Dedifferentiated amniotic fluid mesenchymal stem cell (primary cell): ENCODE data around the gene ATP2C1.

Source experiments
- DNase-seq: peaks from one replicate; pipeline ENCODE4 v3.0.0-alpha.2; 2016; ENCODE audit errors: extremely low spot score

The ATP2C1 gene

DNA sequence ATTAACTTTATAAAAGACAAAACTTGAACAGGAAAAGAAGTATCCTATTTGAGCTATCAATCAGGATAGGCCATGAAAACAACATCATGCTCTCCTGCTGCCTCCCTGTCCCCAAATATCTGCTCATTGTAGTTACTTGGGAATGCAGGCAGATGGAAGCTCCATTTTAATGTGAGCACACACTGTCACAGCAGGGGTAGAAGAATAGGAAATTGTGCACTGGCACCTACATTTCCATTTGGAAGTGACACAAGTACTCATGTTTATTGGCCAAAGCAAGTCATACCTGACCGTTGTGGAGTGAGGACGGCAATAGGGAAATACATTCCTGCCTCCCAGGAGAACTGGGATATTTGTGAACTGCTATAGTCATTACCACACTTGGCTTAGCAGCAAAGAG is 80.3 kb downstream of the ATP2C1 start:
- DNase-seq = no peak

DNA sequence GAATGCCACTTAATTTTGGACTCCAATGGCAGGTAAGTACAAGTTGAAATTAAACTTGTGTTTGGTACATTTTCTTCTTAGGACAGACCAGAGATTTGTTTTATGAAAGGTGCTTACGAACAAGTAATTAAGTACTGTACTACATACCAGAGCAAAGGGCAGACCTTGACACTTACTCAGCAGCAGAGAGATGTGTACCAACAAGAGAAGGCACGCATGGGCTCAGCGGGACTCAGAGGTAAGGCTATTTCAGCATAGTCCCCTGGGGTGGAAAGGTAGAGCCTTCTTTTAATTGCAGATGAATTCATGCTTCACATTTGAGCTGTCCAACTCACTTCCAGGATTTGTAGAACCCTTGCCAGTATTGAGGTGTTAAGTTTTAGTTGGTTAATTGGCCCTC is 81.4 kb downstream of the ATP2C1 start:
- DNase-seq = no peak

DNA sequence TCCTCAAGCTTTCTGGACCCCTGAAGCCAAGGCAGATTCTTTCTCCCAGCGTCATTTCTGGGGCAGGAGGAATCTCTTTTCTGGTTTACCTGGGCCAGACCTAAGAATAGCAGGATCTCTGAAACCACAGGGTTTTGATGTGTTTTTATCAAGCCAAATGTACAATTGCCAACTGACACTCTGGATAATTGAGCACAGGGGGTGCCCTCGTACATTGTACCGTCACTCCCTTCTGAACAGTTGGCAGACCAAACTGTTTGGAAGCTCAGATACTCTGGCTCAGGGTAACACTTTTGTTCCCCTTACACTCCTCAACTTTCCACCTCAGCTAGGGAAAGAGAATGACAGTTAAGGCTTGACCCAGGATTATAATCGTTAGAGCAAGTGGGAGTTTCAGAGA is 82.8 kb downstream of the ATP2C1 start:
- DNase-seq = no peak

DNA sequence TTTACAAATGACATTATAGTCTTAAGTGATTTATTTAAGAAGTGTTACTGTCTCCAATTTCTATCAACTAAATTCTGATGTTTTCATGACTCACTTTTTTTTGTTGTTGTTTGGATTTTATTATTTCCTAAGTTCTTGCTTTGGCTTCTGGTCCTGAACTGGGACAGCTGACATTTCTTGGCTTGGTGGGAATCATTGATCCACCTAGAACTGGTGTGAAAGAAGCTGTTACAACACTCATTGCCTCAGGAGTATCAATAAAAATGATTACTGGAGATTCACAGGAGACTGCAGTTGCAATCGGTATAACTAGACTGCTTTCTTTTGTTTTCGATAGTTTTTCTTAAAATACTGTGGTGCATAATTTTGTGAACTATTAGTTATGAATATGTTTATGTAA is 85.2 kb downstream of the ATP2C1 start:
- DNase-seq = no peak

DNA sequence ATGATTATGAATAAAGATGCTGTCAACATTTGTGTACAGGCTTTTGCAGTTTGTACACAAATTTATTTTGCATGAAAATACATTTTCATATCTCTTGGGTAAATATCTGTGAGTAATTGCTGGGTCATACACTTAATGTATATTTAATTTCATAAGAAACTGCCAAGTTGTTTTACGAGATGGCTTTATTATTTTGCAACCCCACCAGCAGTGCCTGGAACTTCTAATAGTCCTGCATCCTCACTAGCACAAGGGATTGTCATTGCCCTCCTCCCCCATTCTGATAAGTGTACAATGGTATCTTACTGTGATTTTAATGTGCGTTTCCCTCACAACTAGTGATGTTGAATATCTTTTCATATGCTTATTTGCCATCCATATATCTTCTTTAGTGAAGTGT is 87.6 kb downstream of the ATP2C1 start:
- DNase-seq = no peak

DNA sequence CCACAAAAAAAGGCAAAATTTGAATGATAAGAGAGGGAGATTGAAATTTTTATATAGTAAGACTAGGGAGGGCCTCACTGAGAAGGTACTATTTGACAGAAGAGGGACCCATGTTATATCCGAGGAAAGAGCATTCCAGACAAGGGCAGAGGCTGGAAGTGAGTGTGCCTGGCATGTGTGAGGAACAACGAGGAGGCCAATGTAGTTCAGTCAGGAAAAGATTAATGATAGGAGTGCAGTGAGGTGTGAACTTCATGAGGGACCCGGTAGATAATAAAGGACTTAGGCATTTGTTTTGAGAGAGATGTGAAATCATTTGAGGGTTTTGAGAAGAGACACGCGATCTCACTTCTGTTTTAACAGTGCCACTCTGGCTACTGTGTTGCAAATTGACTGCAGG is 96.4 kb downstream of the ATP2C1 start:
- DNase-seq = no peak

DNA sequence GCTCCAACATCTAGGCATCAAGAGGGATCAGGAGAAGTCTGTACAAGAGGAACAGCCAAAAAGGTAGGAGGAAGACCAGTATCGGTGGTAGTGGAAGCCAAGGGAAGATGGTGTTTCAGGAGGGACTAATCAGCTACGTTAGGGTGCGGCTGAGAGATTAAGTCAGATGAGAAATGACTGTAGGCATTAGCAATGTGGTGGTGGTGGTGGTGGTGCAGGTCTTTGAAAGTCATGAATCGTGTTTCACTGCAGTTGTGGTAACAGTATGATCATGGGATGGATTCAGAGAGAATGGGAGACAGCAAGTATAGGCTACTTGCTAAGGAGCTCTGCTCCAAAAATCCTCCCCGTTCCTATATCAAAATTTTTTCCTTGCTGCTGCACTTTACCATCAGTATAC is 97.2 kb downstream of the ATP2C1 start:
- no peak for DNase-seq

DNA sequence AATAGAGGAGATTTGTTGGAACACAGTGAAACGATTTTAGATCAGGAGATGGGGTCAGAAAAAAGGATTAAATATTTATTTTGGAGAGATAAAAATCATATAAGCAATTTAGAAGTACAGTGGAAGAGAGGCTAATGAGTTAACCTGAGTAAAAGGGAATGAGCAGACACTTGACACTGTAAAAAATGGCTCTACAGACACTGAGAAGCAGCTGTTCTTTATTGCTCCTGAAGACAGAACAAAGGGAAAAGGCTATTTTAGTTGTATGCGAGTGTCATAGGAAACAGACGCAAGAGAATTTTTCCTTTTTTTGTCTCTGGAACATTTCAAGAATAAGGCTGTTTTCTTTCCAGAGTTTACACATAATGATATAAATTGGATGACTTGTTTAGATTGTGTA is 98.5 kb downstream of the ATP2C1 start:
- DNase-seq = no peak

DNA sequence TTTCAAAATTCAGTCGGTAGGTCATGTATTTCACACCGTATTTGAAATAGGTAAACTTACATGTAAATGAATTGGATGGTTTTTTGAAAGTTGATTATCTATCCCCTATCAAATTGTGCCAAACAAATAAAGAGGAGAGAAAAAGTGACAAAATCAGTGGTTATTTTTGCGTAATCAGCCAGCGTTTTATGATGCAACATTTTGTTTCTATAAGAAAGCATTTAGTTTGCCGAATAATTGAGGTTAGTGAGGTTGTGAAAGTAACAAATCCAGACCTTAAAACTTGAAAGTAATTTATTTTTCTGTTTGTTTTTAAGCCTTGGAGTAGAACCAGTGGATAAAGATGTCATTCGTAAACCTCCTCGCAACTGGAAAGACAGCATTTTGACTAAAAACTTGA is 103.4 kb downstream of the ATP2C1 start:
- DNase-seq = no peak

DNA sequence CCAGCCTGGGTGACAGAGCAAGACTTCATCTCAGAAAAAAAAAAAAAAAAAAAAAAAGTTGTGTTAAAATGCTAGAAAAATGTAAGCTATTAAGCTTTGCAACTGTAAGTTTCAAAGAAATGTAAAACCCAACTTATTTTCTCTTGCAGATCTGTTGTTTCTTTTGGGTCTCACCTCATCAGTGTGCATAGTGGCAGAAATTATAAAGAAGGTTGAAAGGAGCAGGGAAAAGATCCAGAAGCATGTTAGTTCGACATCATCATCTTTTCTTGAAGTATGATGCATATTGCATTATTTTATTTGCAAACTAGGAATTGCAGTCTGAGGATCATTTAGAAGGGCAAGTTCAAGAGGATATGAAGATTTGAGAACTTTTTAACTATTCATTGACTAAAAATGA is 107.2 kb downstream of the ATP2C1 start:
- DNase-seq = no peak

DNA sequence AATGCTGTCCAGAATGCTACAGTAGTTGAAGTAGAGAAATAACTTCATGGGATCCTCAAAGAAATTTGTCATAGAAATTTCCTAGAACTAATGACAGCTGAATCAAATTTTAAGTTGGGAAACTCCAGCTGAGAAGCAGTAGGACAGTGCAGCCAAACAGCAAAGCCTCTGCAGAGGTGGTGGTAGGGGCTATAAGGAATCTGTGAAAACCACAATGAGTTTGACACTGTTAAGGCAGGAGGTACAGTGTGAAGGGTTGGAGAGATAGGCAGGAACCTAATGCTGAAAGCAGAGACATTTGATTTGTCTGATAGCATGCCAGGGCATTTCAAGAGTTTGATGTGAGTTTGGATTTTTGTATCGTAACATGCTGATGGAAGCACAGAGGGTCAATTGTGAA is 110.7 kb downstream of the ATP2C1 start:
- no peak for DNase-seq

DNA sequence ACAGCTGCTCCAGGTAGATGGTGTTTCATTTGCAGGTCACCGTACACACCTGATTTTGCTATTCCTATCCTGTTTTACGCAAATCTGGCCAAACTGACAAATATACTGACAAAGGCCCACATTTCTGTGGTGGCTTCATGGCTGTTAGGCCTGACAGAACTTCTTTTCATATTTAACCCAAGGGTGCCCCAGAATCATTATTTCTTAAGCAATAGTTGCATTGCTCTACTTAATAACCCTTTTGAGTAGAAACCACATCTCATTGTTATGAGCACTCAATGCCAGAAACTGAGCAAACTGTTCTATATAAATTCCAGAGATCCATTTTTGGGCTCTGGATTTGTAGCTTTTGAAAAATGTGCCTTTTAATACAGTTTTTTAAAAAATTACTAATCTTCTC is 113.4 kb downstream of the ATP2C1 start:
- no peak for DNase-seq

DNA sequence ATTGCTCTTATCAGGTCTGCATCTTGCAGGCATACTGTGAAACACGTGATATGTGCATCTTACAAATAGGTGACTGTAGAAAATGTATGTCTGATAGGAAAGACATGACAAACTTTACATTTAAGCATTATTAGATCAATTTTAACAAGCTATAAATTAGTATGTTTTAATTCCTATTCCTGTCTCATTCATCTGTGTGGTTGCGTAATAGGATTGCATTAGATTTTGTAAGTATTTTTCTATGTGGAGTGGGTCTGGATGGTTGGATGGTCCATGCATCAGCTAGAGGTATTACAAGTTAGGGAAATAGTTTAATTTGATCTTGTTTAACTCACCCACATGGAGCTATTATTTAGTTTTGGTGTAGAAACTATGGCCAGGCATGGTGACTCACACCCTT is 113.9 kb downstream of the ATP2C1 start:
- no peak for DNase-seq

DNA sequence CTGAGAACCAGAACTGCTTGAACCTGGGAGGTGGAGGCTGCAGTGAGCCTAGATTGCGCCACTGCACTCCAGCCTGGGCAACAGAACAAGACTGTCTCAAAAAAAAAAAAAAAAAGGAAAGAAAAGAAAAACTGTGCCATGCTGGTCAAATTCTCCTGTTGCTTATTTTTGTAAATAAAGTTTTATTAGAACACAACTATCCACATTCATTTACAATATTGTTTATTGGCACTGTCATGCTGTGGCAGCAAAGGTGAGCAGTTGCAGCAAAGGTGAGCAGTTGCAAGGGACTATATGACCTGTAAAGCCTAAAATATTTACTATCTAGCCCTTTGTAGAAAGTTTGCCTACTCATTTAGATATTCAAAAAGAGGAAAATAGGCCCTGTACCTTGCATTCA is 114.4 kb downstream of the ATP2C1 start:
- no peak for DNase-seq

DNA sequence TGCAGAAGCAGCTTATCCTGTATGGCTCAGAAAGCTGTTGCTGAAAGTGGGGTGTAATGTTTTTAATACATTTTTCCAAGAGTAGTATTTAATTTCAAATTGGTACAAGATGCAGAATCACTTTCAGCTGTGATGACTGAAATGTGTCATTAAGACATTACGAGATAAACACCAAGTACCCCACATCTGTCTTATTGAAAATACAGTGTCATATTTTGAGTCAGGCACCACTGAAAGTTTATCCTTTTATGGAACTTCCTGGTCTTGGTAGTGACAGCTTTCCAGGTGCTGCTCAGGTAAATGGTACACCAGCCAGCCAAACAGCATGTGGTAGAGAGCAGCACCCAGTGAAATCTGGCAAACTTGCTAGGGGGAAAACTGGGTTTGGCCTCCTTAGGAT is 115.8 kb downstream of the ATP2C1 start:
- DNase-seq = no peak

DNA sequence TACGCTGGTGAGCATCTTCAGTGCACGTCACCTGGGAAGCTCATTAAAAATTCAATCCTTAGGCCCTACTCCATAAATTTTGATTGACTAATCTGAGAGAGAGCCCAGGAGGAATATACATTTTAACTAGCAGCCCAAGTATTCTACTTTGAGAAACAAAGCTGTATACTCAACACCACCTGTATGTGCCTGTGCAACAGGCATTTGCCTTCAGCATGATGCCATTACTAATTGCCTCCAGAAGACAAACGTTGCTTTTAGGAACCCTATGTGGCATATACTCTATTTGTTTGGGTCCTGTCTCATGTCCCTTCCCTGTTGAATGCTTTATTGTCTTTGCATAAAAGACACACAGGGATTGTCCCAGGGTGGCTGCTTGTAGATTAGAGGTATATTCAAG is 125.1 kb downstream of the ATP2C1 start:
- DNase-seq = no peak

DNA sequence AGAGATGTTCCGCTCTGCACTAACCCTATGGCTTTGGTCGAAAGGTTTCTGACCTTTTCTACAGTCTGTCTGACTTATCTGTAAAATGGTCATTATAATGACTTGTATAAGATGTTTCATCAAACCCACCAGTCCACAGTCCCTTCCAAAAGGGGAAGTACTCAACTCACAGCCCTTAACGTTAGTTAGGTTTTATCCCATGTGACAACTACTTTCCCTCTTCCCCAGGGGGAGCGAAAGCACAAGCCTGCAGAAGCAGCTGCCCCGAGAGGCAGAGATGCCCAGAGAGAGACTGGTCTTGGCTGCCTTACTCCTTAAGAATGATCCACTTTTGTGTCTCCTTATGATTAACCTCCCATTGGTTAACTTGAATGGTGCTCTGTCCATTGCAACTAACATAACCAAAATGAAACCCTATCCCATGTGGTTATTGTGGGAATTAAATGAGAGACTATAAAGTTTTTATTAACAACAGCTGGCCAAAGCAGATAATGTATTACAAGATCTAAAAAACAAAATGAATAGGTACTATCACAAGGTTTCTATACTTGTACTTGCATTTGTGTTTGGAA is 126.3 kb downstream of the ATP2C1 start:
- no peak for DNase-seq

DNA sequence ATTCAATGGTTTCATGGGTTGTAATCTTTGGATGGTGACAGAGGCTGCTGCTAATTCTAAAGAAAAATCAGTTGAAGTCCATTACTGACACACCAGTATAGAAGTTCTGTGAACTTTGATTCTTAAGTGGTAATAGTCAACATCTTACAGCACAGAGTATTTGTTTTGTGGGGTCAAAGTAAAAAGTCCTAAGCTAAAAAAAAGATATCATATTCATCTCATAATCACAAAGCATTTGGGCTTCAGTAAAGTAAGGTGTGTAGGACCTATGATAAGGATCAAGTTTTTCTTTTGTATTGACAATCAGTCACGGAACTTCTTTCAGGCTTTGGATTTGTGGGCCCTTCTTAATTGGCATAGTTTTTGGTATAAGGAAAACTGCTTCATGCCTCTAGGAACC is 131.7 kb downstream of the ATP2C1 start:
- DNase-seq = no peak

DNA sequence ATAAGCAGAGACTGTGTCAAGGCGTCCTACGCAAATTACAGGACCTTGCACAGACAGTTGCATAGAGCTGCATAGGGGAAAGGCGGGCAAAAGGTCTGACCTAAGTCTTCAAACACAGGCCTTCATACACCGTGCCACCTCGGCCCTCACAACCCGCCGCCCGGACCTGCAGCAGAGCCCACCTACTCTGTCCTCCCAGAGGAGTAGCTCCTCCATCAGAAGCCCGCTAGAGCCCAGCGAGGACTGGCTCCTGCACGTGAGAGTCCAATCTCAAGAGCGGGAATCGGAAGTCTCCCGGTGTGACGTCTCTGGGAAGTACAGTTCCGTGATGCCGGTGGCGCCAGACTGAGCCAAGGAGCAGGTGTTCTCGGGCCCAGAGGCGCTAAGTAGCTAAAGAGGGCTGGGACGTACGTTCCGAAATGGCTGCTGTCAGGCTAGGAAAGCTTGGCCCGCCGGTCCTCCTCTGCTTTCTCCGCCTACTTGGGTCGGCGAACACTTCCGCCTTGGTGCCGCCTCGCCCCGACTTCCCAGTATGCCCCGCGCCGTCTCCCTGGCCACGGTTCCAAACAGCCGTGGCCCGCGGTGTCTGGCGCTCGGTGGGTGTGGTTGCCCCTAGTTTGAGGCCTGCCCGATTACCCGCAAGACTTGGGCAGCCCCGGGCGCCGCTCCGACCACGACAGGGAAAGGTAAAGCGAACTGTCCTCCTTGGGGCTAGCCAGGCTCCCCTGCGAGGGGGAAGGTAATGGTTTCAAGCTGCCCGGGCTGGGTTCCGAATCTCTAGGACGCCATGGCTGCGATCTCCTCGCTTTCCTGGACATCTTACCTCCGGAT is 132.7 kb downstream of the ATP2C1 start, which contains the start of the genes ASTE1 and NEK11:
TSS of gene ASTE1 (minus strand) at position 505 of the 831 bp plus-strand sequence. CDS start 1,519 bp downstream, outside the sequence.
TSS of gene NEK11 (plus strand) at position 557 of the 831 bp plus-strand sequence. CDS start 2,832 bp downstream, outside the sequence.
- DNase-seq = peak; percentile 84

DNA sequence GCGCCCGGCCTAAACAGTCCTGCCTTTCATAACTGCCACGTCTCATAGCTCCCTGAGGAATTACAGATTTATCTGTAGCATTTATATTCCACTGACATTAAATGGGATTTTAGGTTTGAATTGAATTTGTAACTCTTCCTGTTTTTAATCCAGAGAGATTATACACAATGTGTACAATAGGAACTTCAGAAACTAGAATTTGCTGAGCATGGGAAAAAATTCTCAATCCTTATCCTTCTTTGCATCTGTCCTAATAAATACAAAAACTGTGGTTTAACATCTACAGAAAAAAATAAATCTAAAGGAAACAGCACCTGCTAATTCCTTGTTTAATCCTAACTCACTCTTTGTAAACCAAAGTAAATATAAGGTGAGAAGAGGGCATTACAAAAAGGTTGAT is 135.0 kb downstream of the ATP2C1 start:
- no peak for DNase-seq

DNA sequence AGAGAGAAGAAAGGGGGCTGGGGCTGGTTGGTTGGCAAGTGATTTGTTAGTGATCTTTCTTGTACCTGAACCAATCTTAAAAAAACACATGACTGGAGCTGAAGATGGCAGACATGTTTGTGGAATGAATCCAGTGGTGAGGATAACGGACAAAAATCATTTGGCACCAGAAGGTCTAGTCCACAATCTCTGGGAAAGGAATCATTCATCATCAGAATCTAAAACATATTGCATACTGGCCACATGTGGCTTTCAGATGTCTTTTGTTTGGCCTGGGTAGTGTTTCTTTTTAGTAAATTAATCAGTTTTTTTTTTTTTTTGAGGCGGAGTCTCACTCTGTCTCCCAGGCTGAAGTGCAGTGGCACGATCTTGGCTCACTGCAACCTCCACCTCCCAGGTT is 137.8 kb downstream of the ATP2C1 start:
- DNase-seq = no peak

DNA sequence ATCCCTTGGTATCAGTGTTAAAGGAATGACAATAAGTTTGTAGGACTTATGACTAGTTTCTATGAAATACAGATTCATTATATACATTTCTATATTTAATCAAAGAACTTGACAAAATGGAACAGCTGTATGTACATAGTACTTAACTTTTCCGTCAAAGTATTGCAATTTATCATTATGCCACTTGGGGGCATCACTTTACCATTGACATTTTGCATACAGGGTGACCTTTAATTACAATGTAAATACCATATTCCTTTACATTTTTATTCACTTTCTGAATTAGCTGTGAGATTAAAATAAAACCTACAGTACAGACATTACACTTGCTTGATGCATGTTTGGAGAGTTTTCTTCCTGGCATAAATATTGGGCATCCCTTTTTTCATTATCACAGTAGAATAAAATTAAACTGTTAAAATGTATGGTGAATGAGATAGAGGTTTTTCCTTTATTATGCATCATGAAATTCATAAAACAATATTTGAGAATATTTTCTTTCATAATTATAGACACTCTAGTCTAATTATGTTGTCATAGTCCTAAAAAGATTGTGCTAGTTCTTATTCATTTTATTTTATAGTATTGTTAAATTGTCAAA is 139.7 kb downstream of the ATP2C1 start:
- peak; percentile 27 for DNase-seq

DNA sequence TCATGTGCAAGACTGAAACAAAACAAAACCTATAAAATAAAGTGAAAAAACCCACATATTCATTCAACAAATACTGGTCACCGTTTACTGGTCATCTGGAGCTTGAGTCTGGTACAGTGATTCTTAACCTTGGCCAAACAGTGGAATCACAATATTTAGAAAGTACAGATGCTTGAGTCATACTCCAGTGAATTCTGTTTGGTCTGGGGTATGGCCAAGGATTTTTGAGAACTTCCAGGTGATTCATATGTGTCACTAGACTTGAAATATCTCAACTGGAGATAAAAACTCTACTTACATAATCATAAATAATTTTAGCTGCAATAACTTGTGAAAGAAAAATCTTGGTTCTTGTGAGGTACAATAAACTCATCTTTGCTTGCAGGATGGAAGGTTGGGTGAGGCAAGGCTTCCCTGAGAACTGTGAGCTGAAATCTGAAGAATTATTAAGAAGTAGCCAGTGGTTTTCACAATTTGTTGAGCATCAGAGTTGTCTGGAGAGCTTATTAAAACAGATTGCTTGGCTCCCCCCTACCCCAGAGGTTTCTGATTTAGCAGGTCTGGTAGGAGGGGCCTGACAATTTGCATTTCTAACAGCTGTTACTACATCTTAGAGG is 142.4 kb downstream of the ATP2C1 start:
- DNase-seq = no peak
